ACC112 (cell line): Measurements from ENCODE around the gene NUP133.
A peak's percentile ranks its signal among the peaks of the same experiment; 100 is the strongest.

ENCODE experiments used
- H2AFZ ChIP-seq: fragments of 200-600 bp; sonication (generic); one replicate; pipeline ENCODE4 v1.6.0; 2017; ENCODE audit warnings: antibody characterized with exemption, low read length; ENCODE audit not compliant: unreplicated experiment
- H3K27ac ChIP-seq: fragments of 200-600 bp; sonication (generic); 2 replicates; pipeline ENCODE4 v1.5.1; 2014; ENCODE audit warnings: low read depth, mild to moderate bottlenecking, antibody characterized with exemption, low read length, moderate library complexity
- H3K27me3 ChIP-seq: fragments of 200-600 bp; sonication (generic); 2 replicates; pipeline ENCODE4 v1.6.1; 2014; ENCODE audit warnings: mild to moderate bottlenecking, antibody characterized with exemption, low read length, moderate library complexity, mixed read lengths; ENCODE audit not compliant: insufficient read depth
- H3K36me3 ChIP-seq: fragments of 200-600 bp; sonication (generic); 2 replicates; pipeline ENCODE4 v1.6.1; 2016; ENCODE audit warnings: mild to moderate bottlenecking, antibody characterized with exemption, low read length, moderate library complexity, mixed read lengths; ENCODE audit not compliant: insufficient read depth
- H3K4me1 ChIP-seq: fragments of 200-600 bp; sonication (generic); one replicate; pipeline ENCODE4 v1.6.1; 2016; ENCODE audit warnings: low read length, mixed read lengths; ENCODE audit not compliant: insufficient read depth, unreplicated experiment, control insufficient read depth
- H3K4me3 ChIP-seq: fragments of 200-600 bp; sonication (generic); 2 replicates; pipeline ENCODE4 v1.5.1; 2014; ENCODE audit warnings: mild to moderate bottlenecking, low read depth, low read length
- H3K79me2 ChIP-seq: fragments of 200-600 bp; sonication (generic); one replicate; pipeline ENCODE4 v1.6.0; 2016; ENCODE audit warnings: low read length; ENCODE audit not compliant: control insufficient read depth, unreplicated experiment, insufficient read depth

Gene NUP133

GRCh38 chr1:229452956-229453801 lies 55.0 kb downstream of the NUP133 start:
- Histone ChIP-seq H3K36me3 (peaks cover 11% of the 10 kb centered on the region), H3K4me1 (no peaks in the 10 kb centered on the region)

GRCh38 chr1:229448845-229449244 lies 59.3 kb downstream of the NUP133 start:
- Histone ChIP-seq H3K4me3 (no peak overlapping the region), H3K79me2 (no peaks in the 10 kb centered on the region), H3K27me3 (no peaks in the 10 kb centered on the region), H3K27ac (no peak overlapping the region), H2AFZ (no peak overlapping the region), H3K4me1 (no peaks in the 10 kb centered on the region), H3K36me3 (peaks cover 7% of the 10 kb centered on the region; the same call in 1 of the 2 replicates)

More at GRCh38 chr1:229452956-229453801, 55.0 kb downstream of the NUP133 start:
- Histone ChIP-seq H3K27me3 (no peaks in the 10 kb centered on the region), H3K27ac (no peak overlapping the region), H3K4me3 (no peak overlapping the region), H2AFZ (no peak overlapping the region), H3K79me2 (no peaks in the 10 kb centered on the region)

GRCh38 chr1:229448354-229448753 lies 59.8 kb downstream of the NUP133 start:
- no peak overlapping the region for H2AFZ ChIP-seq
- H3K27me3 ChIP-seq, result no peaks in the 10 kb centered on the region
- no peaks in the 10 kb centered on the region for H3K79me2 ChIP-seq
- no peak overlapping the region for H3K4me3 ChIP-seq
- H3K36me3 ChIP-seq, result peaks cover 7% of the 10 kb centered on the region; the same call in 1 of the 2 replicates
- H3K27ac ChIP-seq, result no peak overlapping the region
- no peaks in the 10 kb centered on the region for H3K4me1 ChIP-seq

GRCh38 chr1:229447809-229448252 lies 60.3 kb downstream of the NUP133 start:
- Histone ChIP-seq H3K27me3 (no peaks in the 10 kb centered on the region), H3K36me3 (peaks cover 7% of the 10 kb centered on the region; the same call in 1 of the 2 replicates), H3K27ac (no peak overlapping the region), H3K4me1 (no peaks in the 10 kb centered on the region), H3K4me3 (no peak overlapping the region), H2AFZ (no peak overlapping the region), H3K79me2 (no peaks in the 10 kb centered on the region)

GRCh38 chr1:229445828-229446227 lies 62.3 kb downstream of the NUP133 start:
- peaks cover 7% of the 10 kb centered on the region; the same call in 1 of the 2 replicates for H3K36me3 ChIP-seq
- H3K27me3 ChIP-seq, result no peaks in the 10 kb centered on the region
- peaks cover 15% of the 10 kb centered on the region for H3K4me1 ChIP-seq
- no peaks in the 10 kb centered on the region for H3K79me2 ChIP-seq
- H2AFZ ChIP-seq, result no peak overlapping the region
- no peak overlapping the region for H3K27ac ChIP-seq
- no peak overlapping the region for H3K4me3 ChIP-seq

- Histone ChIP-seq H3K4me3 (no peak overlapping the region), H2AFZ (no peak overlapping the region), H3K79me2 (no peaks in the 10 kb centered on the region), H3K27me3 (peaks cover 4% of the 10 kb centered on the region; the same call in 1 of the 2 replicates), H3K4me1 (peaks cover 19% of the 10 kb centered on the region), H3K27ac (peak overlapping the region; percentile 78), H3K36me3 (peaks cover 6% of the 10 kb centered on the region; the same call in 1 of the 2 replicates)
Observed at GRCh38 chr1:229440851-229441537, 67.1 kb downstream of the NUP133 start.

GRCh38 chr1:229438021-229438420 lies 70.1 kb downstream of the NUP133 start:
- H3K4me3 ChIP-seq, result no peak overlapping the region
- no peaks in the 10 kb centered on the region for H3K79me2 ChIP-seq
- peaks cover 33% of the 10 kb centered on the region for H3K27me3 ChIP-seq
- H3K36me3 ChIP-seq, result peaks cover 4% of the 10 kb centered on the region; the same call in 1 of the 2 replicates
- H3K4me1 ChIP-seq, result peaks cover 19% of the 10 kb centered on the region
- H2AFZ ChIP-seq, result no peak overlapping the region
- no peak overlapping the region for H3K27ac ChIP-seq

GRCh38 chr1:229437443-229437842 lies 70.7 kb downstream of the NUP133 start:
- Histone ChIP-seq H3K79me2 (no peaks in the 10 kb centered on the region), H2AFZ (no peak overlapping the region), H3K27me3 (peaks cover 39% of the 10 kb centered on the region), H3K4me1 (peaks cover 19% of the 10 kb centered on the region), H3K4me3 (no peak overlapping the region), H3K36me3 (peaks cover 4% of the 10 kb centered on the region; the same call in 1 of the 2 replicates), H3K27ac (no peak overlapping the region)

GRCh38 chr1:229436201-229436600 lies 71.9 kb downstream of the NUP133 start:
- no peak overlapping the region for H2AFZ ChIP-seq
- H3K36me3 ChIP-seq, result peaks cover 4% of the 10 kb centered on the region; the same call in 1 of the 2 replicates
- no peaks in the 10 kb centered on the region for H3K79me2 ChIP-seq
- peaks cover 10% of the 10 kb centered on the region for H3K4me1 ChIP-seq
- H3K27ac ChIP-seq, result no peak overlapping the region
- H3K4me3 ChIP-seq, result no peak overlapping the region
- H3K27me3 ChIP-seq, result peaks cover 49% of the 10 kb centered on the region

- no peak overlapping the region for H3K4me3 ChIP-seq
- no peaks in the 10 kb centered on the region for H3K79me2 ChIP-seq
- peaks cover 65% of the 10 kb centered on the region for H3K27me3 ChIP-seq
- no peak overlapping the region for H2AFZ ChIP-seq
- no peaks in the 10 kb centered on the region; the same call in 1 of the 2 replicates for H3K36me3 ChIP-seq
- peaks cover 6% of the 10 kb centered on the region for H3K4me1 ChIP-seq
- no peak overlapping the region for H3K27ac ChIP-seq
Observed at GRCh38 chr1:229434641-229435051, 73.5 kb downstream of the NUP133 start.
